ENCODE data around the gene AXIN2.

DNA sequence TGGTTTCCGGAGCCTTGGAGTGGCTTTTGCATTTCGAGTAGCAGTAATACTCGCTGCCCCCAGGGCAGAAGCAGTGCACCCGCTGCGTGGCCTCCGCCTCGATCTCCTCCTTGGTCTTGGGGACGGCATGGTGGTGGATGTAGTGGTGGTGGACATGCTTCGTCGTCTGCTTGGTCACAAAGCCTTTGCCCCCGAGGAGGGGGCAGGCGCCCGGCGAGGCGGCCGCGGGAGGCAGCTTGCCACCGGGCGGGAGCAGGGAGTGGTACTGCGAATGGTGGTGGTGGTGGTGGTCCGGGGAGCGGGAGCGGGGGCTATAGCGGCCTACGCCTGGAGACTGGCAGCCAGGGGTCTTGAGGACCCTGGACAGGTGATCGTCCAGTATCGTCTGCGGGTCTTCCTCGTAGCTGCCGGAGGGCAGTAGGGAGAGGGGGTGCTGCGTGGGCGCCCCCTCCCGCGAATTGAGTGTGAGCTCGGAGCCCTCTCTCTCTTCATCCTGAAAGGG, 24.1 kb downstream of the AXIN2 start:
- TF ChIP-seq, protein P1, sequence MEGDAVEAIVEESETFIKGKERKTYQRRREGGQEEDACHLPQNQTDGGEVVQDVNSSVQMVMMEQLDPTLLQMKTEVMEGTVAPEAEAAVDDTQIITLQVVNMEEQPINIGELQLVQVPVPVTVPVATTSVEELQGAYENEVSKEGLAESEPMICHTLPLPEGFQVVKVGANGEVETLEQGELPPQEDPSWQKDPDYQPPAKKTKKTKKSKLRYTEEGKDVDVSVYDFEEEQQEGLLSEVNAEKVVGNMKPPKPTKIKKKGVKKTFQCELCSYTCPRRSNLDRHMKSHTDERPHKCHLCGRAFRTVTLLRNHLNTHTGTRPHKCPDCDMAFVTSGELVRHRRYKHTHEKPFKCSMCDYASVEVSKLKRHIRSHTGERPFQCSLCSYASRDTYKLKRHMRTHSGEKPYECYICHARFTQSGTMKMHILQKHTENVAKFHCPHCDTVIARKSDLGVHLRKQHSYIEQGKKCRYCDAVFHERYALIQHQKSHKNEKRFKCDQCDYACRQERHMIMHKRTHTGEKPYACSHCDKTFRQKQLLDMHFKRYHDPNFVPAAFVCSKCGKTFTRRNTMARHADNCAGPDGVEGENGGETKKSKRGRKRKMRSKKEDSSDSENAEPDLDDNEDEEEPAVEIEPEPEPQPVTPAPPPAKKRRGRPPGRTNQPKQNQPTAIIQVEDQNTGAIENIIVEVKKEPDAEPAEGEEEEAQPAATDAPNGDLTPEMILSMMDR (IDR thresholded peaks at IDR 0.05), result no peak
- no peak for TF ChIP-seq POLR2A (IDR thresholded peaks at IDR 0.05)

Measured in thyroid gland (tissue), 4 donors.